PC-9 (cell line): ENCODE measurements around the gene C22orf39. TPM values are rescaled to one million over a fixed set of nuclear protein-coding genes. Genes with fewer than 3 reads are reported as not detected.

Experiments
- BruUV-seq: library from RNA; stranded (reverse); fragments of 400-500 nt; replicated peaks from 2 replicates; lab custom pipeline; 2021; lab: Mats Ljungman, UMichigan
- CTCF ChIA-PET: fragments of 300-600 bp; sonication (Branson Sonifier 250); formaldehyde crosslinking; loops from one replicate; lab custom pipeline; 2022; ENCODE audit warnings: antibody characterized with exemption; lab: Charles Lee
- POLR2A ChIA-PET: fragments of 300-600 bp; sonication (Branson Sonifier 250); formaldehyde crosslinking; loops from one replicate; lab custom pipeline; 2022; ENCODE audit warnings: antibody characterized with exemption; ENCODE audit not compliant: unreplicated experiment; lab: Charles Lee
- DNase-seq, 2 experiments: peaks; one replicate each; pipeline versions ENCODE4 v3.0.0 to v3.0.0-alpha.2; 2015 to 2022; ENCODE audit warnings: mixed read lengths in 1 of 2
- H2AFZ ChIP-seq: fragments of 200-600 bp; sonication (generic); 2 replicates; pipeline ENCODE4 v1.8.1; 2017; ENCODE audit warnings: antibody characterized with exemption
- H3F3A ChIP-seq: fragments of 200-600 bp; sonication (generic); 2 replicates; pipeline ENCODE4 v1.8.1; 2017; ENCODE audit warnings: antibody characterized with exemption, mild to moderate bottlenecking, low read depth; ENCODE audit not compliant: insufficient read depth
- H3K27ac ChIP-seq: fragments of 200-600 bp; sonication (generic); 2 replicates; pipeline ENCODE4 v1.6.1; 2016; ENCODE audit warnings: mixed run types
- H3K27me3 ChIP-seq: fragments of 200-600 bp; sonication (generic); 2 replicates; pipeline ENCODE4 v1.6.1; 2016; ENCODE audit warnings: low read depth, mixed run types; ENCODE audit not compliant: insufficient read depth
- H3K36me3 ChIP-seq: fragments of 200-600 bp; sonication (generic); 2 replicates; pipeline ENCODE4 v1.6.1; 2016; ENCODE audit warnings: low read depth, mixed run types
- H3K4me1 ChIP-seq: fragments of 200-600 bp; sonication (generic); replicated peaks from 2 replicates; pipeline ENCODE4 v1.6.1; 2016; ENCODE audit warnings: mixed run types; ENCODE audit not compliant: insufficient read depth
- H3K4me2 ChIP-seq: fragments of 200-600 bp; sonication (generic); 2 replicates; pipeline ENCODE4 v1.6.1; 2017; ENCODE audit warnings: mixed run types
- H3K4me3 ChIP-seq: fragments of 200-600 bp; sonication (generic); 2 replicates; pipeline ENCODE4 v1.6.1; 2016; ENCODE audit warnings: mixed run types
- H3K79me2 ChIP-seq: fragments of 200-600 bp; sonication (generic); 2 replicates; pipeline ENCODE4 v1.6.1; 2017; ENCODE audit warnings: low read depth, mixed run types
- H3K9me2 ChIP-seq: fragments of 200-600 bp; sonication (generic); 2 replicates; pipeline ENCODE4 v1.8.1; 2017; ENCODE audit warnings: mild to moderate bottlenecking; ENCODE audit not compliant: insufficient read depth
- H3K9me3 ChIP-seq: fragments of 200-600 bp; sonication (generic); 2 replicates; pipeline ENCODE4 v1.8.1; 2016; ENCODE audit warnings: low read depth; ENCODE audit not compliant: insufficient read depth
- H4K20me1 ChIP-seq: fragments of 200-600 bp; sonication (generic); 2 replicates; pipeline ENCODE4 v1.8.1; 2017; ENCODE audit not compliant: insufficient read depth
- EZH2 ChIP-seq: fragments of 200-600 bp; sonication (generic); IDR thresholded peaks from 2 replicates; pipeline ENCODE4 v1.8.0; 2017; ENCODE audit warnings: antibody characterized with exemption, low read depth
- intact Hi-C: fragments of 100-400 bp; cut with micrococcal nuclease; formaldehyde crosslinking; loops from one replicate; pipeline ENCODE4 v1.10.0; 2022; ENCODE audit not compliant: unreplicated experiment
- total RNA-seq: library from RNA; stranded (reverse); gene quantifications from 2 replicates; pipeline ENCODE4 v1.2.3, GENCODE V29; 2021
- TF ChIP-seq, protein P1 (sequence below): fragments of 200-600 bp; sonication (generic); conservative IDR thresholded peaks from 2 replicates; pipeline ENCODE4 v1.6.1; 2017; ENCODE audit warnings: mixed run types, antibody characterized with exemption, mild to moderate bottlenecking, moderate library complexity

Gene C22orf39
- total RNA-seq, 1 experiment from 2014 or later = 12.3 TPM

DNA sequence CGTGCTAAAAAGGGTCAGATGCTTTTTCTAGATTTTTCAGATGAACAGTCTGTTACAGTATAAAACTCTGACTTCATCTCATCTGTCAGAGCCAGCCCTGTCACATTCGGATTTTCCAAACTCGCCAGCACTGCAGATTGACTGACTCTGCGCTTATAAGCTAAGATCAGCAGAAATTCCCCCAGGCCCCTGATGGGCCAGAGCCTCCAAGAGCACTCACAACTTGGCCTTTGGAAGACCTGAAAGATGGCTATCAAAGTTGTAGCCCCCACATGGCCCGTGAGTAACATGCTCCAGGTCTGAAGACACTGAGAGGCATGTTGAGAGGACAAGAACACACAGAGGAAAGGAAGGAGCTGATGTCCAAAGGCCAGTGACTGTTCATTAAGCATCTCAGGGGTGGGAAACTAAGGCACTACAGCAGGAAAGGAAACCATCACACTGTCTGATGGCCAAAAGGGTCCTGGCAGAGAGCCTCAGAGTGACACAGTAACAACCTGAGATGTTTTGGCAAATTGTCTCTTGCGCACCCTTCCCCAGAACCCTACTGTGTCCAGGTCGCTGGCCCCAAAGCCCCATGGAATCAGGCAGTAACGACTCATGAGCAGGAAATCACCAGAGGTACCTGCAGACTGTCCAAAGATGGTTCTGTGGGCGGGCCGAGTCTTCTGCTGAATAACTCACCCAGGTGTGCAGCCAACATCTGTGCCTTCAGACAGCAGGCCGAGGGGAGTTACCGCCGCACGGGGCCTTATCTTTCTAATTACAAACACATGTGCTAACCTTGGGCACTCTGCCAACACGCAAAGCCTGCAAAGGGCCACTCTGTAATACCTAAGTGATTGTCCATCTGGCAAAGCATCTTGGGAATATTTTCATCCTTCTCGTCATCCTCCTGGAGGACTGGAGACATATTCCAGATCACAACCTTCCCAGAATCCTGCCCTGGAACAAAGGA is 39.6 kb downstream of the C22orf39 start:
- Histone ChIP-seq H3K9me3 (no peaks in the 10 kb centered on the region), H3K9me2 (no peaks in the 10 kb centered on the region), H3K4me2 (no peak overlapping the region), H3K36me3 (no peaks in the 10 kb centered on the region), H3F3A (no peaks in the 10 kb centered on the region), H3K27ac (no peak overlapping the region), H2AFZ (no peak overlapping the region), H3K4me1 (no peaks in the 10 kb centered on the region), H3K27me3 (no peaks in the 10 kb centered on the region), H4K20me1 (no peaks in the 10 kb centered on the region; the same call in none of the 2 replicates), H3K79me2 (no peaks in the 10 kb centered on the region; the same call in 1 of the 2 replicates), H3K4me3 (no peak overlapping the region)
- no TSS peak for BruUV-seq
- TF ChIP-seq EZH2 = no peak
- TF ChIP-seq, protein P1, sequence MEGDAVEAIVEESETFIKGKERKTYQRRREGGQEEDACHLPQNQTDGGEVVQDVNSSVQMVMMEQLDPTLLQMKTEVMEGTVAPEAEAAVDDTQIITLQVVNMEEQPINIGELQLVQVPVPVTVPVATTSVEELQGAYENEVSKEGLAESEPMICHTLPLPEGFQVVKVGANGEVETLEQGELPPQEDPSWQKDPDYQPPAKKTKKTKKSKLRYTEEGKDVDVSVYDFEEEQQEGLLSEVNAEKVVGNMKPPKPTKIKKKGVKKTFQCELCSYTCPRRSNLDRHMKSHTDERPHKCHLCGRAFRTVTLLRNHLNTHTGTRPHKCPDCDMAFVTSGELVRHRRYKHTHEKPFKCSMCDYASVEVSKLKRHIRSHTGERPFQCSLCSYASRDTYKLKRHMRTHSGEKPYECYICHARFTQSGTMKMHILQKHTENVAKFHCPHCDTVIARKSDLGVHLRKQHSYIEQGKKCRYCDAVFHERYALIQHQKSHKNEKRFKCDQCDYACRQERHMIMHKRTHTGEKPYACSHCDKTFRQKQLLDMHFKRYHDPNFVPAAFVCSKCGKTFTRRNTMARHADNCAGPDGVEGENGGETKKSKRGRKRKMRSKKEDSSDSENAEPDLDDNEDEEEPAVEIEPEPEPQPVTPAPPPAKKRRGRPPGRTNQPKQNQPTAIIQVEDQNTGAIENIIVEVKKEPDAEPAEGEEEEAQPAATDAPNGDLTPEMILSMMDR = no peak
- ChIA-PET POLR2A (no interaction called here), CTCF (no interaction called here)
- no peak for DNase-seq
- intact Hi-C loops = loop anchor here (10.0 kb wide), 1 partner anchor 63 kb away; no protein-coding TSS in a partner anchor

DNA sequence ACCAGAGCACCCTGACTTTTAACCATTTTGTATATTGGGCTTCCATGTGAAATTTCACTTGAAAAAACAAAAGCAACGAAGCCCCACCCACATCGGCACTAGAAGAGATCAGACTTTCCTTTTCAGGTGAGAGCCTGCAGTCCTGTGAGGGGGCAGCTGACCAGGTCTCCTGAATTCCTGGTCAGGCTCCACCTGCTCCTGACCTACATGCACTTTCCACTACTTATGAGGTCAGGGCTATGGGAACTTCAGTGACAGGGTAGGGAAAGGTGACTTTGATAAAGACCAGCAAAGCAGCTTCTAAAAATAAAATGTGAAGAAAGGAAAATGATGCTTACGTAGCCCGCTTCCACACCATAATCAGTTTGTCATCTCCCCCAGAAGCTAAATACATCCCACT is 40.7 kb downstream of the C22orf39 start:
- CTCF ChIA-PET = no interaction called here
- Histone ChIP-seq H3K79me2 (no peaks in the 10 kb centered on the region), H3K4me3 (no peak overlapping the region), H3K4me2 (no peak overlapping the region), H3K27ac (no peak overlapping the region), H3K36me3 (no peaks in the 10 kb centered on the region; the same call in 1 of the 2 replicates), H3K4me1 (no peaks in the 10 kb centered on the region), H3K9me3 (no peaks in the 10 kb centered on the region), H2AFZ (no peak overlapping the region), H3K9me2 (no peaks in the 10 kb centered on the region), H4K20me1 (no peaks in the 10 kb centered on the region; the same call in none of the 2 replicates), H3F3A (no peaks in the 10 kb centered on the region), H3K27me3 (no peaks in the 10 kb centered on the region)
- POLR2A ChIA-PET = no interaction called here
- TF ChIP-seq, protein P1 = no peak
- no peak for TF ChIP-seq EZH2
- intact Hi-C loops = loop anchor here (10.0 kb wide), 1 partner anchor 62 kb away; no protein-coding TSS in a partner anchor
- no peak for DNase-seq
- no TSS peak for BruUV-seq

DNA sequence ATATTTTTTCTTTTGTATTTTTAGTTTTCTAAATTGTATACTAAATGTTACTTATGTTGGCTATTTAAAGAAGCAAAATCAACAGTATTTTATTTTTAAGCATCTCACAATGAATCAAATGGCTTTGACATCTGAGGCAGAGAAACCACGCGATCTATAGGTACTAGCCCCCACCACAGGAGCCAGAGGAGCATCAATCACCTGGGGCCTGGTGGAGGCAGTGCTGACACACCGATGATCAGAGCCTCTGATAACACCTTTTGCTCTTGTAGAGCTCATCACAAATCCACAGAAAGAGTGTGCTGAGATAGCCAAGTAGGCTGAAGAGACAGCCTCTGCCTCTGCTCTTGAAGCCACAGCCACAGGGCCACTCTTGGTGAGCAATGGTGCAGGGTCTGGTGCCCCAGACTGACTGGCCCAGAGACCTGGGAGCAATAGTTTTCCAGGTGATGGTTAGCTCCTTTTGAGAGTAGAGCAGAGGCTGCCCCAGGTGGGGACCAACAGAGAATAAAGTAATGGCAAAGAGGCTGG is 41.2 kb downstream of the C22orf39 start:
- CTCF ChIA-PET = no interaction called here
- no peak for DNase-seq
- H3K4me2 ChIP-seq = no peak overlapping the region
- TF ChIP-seq, protein P1 = no peak
- TF ChIP-seq EZH2 = no peak
- no peaks in the 10 kb centered on the region for H3K27me3 ChIP-seq
- intact Hi-C loops = loop anchor here (10.0 kb wide), 1 partner anchor 62 kb away; no protein-coding TSS in a partner anchor
- no peaks in the 10 kb centered on the region for H3F3A ChIP-seq
- H4K20me1 ChIP-seq = no peaks in the 10 kb centered on the region; the same call in none of the 2 replicates
- no peak overlapping the region for H2AFZ ChIP-seq
- no peak overlapping the region for H3K4me3 ChIP-seq
- no TSS peak for BruUV-seq
- no peaks in the 10 kb centered on the region; the same call in 1 of the 2 replicates for H3K36me3 ChIP-seq
- H3K4me1 ChIP-seq = no peaks in the 10 kb centered on the region
- POLR2A ChIA-PET = no interaction called here
- H3K9me2 ChIP-seq = no peaks in the 10 kb centered on the region
- H3K9me3 ChIP-seq = no peaks in the 10 kb centered on the region
- H3K79me2 ChIP-seq = no peaks in the 10 kb centered on the region
- no peak overlapping the region for H3K27ac ChIP-seq
